ENCODE data around the gene OSBPL9. TPM values are rescaled to one million over a fixed set of nuclear protein-coding genes. Genes with fewer than 3 reads are reported as not detected.

Gene OSBPL9
- total and polyA plus RNA-seq, 9 of the 15 experiments (the other 6 are each of a cell fraction or from before 2014, with no cell fraction given), result 43.9 to 217 (median 170) TPM

DNA sequence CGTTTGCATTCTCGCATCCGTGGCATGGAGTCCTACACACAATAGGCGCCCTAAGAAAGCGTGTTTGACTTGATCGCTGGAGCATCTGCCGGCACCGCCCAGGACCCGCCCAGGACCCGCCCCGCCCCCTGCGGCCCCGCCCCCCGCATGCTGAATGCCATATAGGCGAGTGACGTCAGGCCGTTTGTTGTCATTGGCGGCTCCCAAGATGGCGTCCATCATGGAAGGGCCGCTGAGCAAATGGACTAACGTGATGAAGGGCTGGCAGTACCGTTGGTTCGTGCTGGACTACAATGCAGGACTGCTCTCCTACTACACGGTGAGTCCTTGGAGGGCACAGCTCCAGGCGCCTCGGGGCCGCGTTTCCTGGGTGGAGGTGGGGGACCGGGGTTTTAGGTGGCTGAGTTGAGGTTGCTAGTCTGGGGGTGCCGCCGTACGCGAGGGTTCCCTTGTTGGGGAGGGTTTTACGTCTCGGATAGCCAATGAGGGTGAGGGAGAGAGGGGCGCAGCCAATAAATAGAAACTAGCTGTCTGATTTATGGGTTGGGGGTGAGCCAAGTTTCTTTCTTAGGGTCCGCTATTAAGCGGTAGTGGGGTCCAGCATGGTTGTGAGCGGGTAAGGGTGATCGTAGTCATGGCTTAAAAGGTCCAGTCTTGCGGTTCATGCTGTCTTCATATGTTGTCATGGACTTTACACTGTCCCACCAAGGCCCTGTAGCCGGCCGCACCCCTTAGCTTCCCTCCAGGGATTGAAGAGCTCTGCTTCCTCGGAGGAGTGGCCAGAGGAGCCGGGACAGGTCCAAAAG lies at the start of gene OSBPL9 (continued):
- TF ChIP-seq, protein P1, sequence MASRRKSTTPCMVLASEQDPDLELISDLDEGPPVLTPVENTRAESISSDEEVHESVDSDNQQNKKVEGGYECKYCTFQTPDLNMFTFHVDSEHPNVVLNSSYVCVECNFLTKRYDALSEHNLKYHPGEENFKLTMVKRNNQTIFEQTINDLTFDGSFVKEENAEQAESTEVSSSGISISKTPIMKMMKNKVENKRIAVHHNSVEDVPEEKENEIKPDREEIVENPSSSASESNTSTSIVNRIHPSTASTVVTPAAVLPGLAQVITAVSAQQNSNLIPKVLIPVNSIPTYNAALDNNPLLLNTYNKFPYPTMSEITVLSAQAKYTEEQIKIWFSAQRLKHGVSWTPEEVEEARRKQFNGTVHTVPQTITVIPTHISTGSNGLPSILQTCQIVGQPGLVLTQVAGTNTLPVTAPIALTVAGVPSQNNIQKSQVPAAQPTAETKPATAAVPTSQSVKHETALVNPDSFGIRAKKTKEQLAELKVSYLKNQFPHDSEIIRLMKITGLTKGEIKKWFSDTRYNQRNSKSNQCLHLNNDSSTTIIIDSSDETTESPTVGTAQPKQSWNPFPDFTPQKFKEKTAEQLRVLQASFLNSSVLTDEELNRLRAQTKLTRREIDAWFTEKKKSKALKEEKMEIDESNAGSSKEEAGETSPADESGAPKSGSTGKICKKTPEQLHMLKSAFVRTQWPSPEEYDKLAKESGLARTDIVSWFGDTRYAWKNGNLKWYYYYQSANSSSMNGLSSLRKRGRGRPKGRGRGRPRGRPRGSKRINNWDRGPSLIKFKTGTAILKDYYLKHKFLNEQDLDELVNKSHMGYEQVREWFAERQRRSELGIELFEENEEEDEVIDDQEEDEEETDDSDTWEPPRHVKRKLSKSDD (conservative IDR thresholded peaks at IDR 0.05; ENCODE audit: low read length), result peak; percentile 80
- TF ChIP-seq ZBTB7A (IDR thresholded peaks at IDR 0.05; ENCODE audit: borderline replicate concordance, control insufficient read depth, low read depth, low read length), result no peak
- TF ChIP-seq PTBP1 (IDR thresholded peaks at IDR 0.05; ENCODE audit: low read depth, low read length), result no peak
- TF ChIP-seq, protein P2, sequence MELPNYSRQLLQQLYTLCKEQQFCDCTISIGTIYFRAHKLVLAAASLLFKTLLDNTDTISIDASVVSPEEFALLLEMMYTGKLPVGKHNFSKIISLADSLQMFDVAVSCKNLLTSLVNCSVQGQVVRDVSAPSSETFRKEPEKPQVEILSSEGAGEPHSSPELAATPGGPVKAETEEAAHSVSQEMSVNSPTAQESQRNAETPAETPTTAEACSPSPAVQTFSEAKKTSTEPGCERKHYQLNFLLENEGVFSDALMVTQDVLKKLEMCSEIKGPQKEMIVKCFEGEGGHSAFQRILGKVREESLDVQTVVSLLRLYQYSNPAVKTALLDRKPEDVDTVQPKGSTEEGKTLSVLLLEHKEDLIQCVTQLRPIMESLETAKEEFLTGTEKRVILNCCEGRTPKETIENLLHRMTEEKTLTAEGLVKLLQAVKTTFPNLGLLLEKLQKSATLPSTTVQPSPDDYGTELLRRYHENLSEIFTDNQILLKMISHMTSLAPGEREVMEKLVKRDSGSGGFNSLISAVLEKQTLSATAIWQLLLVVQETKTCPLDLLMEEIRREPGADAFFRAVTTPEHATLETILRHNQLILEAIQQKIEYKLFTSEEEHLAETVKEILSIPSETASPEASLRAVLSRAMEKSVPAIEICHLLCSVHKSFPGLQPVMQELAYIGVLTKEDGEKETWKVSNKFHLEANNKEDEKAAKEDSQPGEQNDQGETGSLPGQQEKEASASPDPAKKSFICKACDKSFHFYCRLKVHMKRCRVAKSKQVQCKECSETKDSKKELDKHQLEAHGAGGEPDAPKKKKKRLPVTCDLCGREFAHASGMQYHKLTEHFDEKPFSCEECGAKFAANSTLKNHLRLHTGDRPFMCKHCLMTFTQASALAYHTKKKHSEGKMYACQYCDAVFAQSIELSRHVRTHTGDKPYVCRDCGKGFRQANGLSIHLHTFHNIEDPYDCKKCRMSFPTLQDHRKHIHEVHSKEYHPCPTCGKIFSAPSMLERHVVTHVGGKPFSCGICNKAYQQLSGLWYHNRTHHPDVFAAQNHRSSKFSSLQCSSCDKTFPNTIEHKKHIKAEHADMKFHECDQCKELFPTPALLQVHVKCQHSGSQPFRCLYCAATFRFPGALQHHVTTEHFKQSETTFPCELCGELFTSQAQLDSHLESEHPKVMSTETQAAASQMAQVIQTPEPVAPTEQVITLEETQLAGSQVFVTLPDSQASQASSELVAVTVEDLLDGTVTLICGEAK (IDR thresholded peaks at IDR 0.05), result 0 out of 2 replicates have a peak, but pooled peaks have one; percentile 3
- TF ChIP-seq, protein P2 (CRISPR knock-in tag; IDR thresholded peaks at IDR 0.05), result no peak
- TF ChIP-seq ZNF316 (IDR thresholded peaks at IDR 0.05), result 0 out of 2 replicates have a peak, but pooled peaks have one; percentile 1
- peak; percentile 42; the same call in 1 of the 2 replicates for TF ChIP-seq ARID1B (IDR thresholded peaks at IDR 0.05)
- TF ChIP-seq POLR2AphosphoS2 (IDR thresholded peaks at IDR 0.05; ENCODE audit: low read length), result 0 out of 2 replicates have a peak, but pooled peaks have one; percentile 53
- TF ChIP-seq KAT8 (IDR thresholded peaks at IDR 0.05; ENCODE audit: low read depth), result no peak; the same call in 1 of the 2 replicates
- TF ChIP-seq, protein P3, sequence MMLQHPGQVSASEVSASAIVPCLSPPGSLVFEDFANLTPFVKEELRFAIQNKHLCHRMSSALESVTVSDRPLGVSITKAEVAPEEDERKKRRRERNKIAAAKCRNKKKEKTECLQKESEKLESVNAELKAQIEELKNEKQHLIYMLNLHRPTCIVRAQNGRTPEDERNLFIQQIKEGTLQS (IDR thresholded peaks at IDR 0.05), result peak; percentile 79
- TF ChIP-seq, protein P3 (CRISPR knock-in tag; conservative IDR thresholded peaks at IDR 0.05), result no peak
- peak; percentile 58; the same call in 1 of the 2 replicates for TF ChIP-seq EHMT2 (IDR thresholded peaks at IDR 0.05)
- peak; percentile 71; the same call in 1 of the 2 replicates for TF ChIP-seq LCOR (CRISPR knock-in tag; IDR thresholded peaks at IDR 0.05)
- peak; percentile 93 for TF ChIP-seq CREM (IDR thresholded peaks at IDR 0.05; ENCODE audit: low read depth)
- peak; percentile 88; the same call in 1 of the 2 replicates for TF ChIP-seq FOXP1 (CRISPR knock-in tag; IDR thresholded peaks at IDR 0.05)
- no peak for TF ChIP-seq PHF20 (IDR thresholded peaks at IDR 0.05; ENCODE audit: partially characterized antibody)
